Esophagus muscularis mucosa (tissue), 4 donors: ENCODE measurements around the gene UGT1A1.

Experiments
- CTCF ChIP-seq, 3 experiments: fragments of 200-600 bp in 2 of 3; fragments of 450-650 bp in 1 of 3; sonication (generic) in 2 of 3; IDR thresholded peaks; one replicate each; pipeline ENCODE4 v1.5.1; 2017 to 2019; ENCODE audit warnings: antibody characterized with exemption in 3 of 3, mild to moderate bottlenecking in 2 of 3, moderate library complexity in 1 of 3
- EP300 ChIP-seq: sonication (generic); formaldehyde crosslinking; IDR thresholded peaks from one replicate; pipeline ENCODE4 v1.6.1; 2017; ENCODE audit warnings: antibody characterized with exemption
- POLR2A ChIP-seq: fragments of 450-650 bp; IDR thresholded peaks from one replicate; pipeline ENCODE4 v1.6.1; 2017; ENCODE audit warnings: antibody characterized with exemption, moderate library complexity, mild to moderate bottlenecking, low read depth
- POLR2AphosphoS5 ChIP-seq, 2 donors: sonication (generic); formaldehyde crosslinking; IDR thresholded peaks; one replicate each; pipeline ENCODE4 v1.6.1; 2017; ENCODE audit warnings: antibody characterized with exemption in 2 of 2

- TF ChIP-seq CTCF (IDR thresholded peaks at IDR 0.05) (no peak), POLR2A (no peak), POLR2AphosphoS5 (IDR thresholded peaks at IDR 0.05) (no peak), EP300 (no peak)
Measured at GRCh38 chr2:233754872-233755611, 5.0 kb upstream of the UGT1A1 start.
